Gastrocnemius medialis (tissue), 4 donors: ENCODE data around the gene CTDSPL. TPM values are rescaled to one million over a fixed set of nuclear protein-coding genes. Genes with fewer than 3 reads are reported as not detected.
A peak's percentile ranks its signal among the peaks of the same experiment; 100 is the strongest.

ENCODE experiments used
- ATAC-seq, 2 donors: fragments of 150-250 bp; one replicate each; pipeline ENCODE4 v1.9.1; 2016
- DNase-seq, 2 donors: peaks; one replicate each; pipeline ENCODE4 v3.0.0-alpha.2; 2019
- H3K27ac ChIP-seq, 4 donors: fragments of 200-600 bp; sonication (generic); 1 replicate in 1 of 4; 2 replicates in 3 of 4; pipeline ENCODE4 v1.5.1; 2016 to 2018; ENCODE audit warnings: mild to moderate bottlenecking in 2 of 4, moderate library complexity in 1 of 4
- H3K27me3 ChIP-seq, 3 donors: fragments of 200-600 bp; sonication (generic) in 2 of 3; 1 replicate in 1 of 3; 2 replicates in 2 of 3; pipeline versions ENCODE4 v1.5.1 to v1.6.0; 2016 to 2019; ENCODE audit warnings: mild to moderate bottlenecking in 1 of 3, moderate library complexity in 1 of 3
- H3K36me3 ChIP-seq, 2 donors: fragments of 200-600 bp; sonication (generic) in 1 of 2; one replicate each; pipeline ENCODE4 v1.5.1; 2017 to 2018
- H3K4me1 ChIP-seq, 2 donors: fragments of 200-600 bp; sonication (generic) in 1 of 2; one replicate each; pipeline ENCODE4 v1.5.1; 2016 to 2017; ENCODE audit warnings: mild to moderate bottlenecking in 2 of 2
- H3K4me3 ChIP-seq, 4 donors: fragments of 200-600 bp; sonication (generic) in 3 of 4; 1 replicate in 1 of 4; 2 replicates in 3 of 4; pipeline ENCODE4 v1.5.1; 2016 to 2019; ENCODE audit warnings: mild to moderate bottlenecking in 2 of 4
- H3K9me3 ChIP-seq, 3 donors: fragments of 200-600 bp; sonication (generic) in 2 of 3; 1 replicate in 1 of 3; 2 replicates in 2 of 3; pipeline ENCODE4 v1.5.1; 2016 to 2019
- POLR2A ChIP-seq, 2 donors: fragments of 450-650 bp; IDR thresholded peaks; one replicate each; pipeline ENCODE4 v1.6.1; 2017; ENCODE audit warnings: antibody characterized with exemption in 2 of 2, mild to moderate bottlenecking in 2 of 2, moderate library complexity in 2 of 2
- in situ Hi-C, 4 donors: fragments of 200-750 bp; cut with MboI; loops; one replicate each; pipeline versions ENCODE4 v1.15.0 to v1.8.0; 2017; ENCODE audit warnings: low sequenced_read_pairs in 4 of 4
- intact Hi-C: fragments of 100-400 bp; cut with DNase I; formaldehyde crosslinking; loops from one replicate; pipeline ENCODE4 v1.15.1; 2023; ENCODE audit warnings: low total_unique reads
- total RNA-seq, 4 donors: library from RNA; depleted of rRNA; stranded (reverse); fragments of >200 nt; gene quantifications; one replicate each; pipeline versions ENCODE4 v1.1.0 to v1.2.3, GENCODE V29; 2016
- TF ChIP-seq, protein P1 (sequence below), 5 experiments: fragments of 450-650 bp in 3 of 5; fragments of 200-600 bp in 2 of 5; sonication (generic) in 2 of 5; IDR thresholded peaks in 4 of 5; conservative IDR thresholded peaks in 1 of 5; 1 replicate in 4 of 5; 2 replicates in 1 of 5; pipeline ENCODE4 v1.5.1; 2016 to 2019; ENCODE audit warnings: antibody characterized with exemption in 5 of 5, mild to moderate bottlenecking in 3 of 5, moderate library complexity in 3 of 5

CTDSPL gene
- total RNA-seq, 4 donors from 2014 or later = 12.1 to 23.1 (median 14.6) TPM

DNA sequence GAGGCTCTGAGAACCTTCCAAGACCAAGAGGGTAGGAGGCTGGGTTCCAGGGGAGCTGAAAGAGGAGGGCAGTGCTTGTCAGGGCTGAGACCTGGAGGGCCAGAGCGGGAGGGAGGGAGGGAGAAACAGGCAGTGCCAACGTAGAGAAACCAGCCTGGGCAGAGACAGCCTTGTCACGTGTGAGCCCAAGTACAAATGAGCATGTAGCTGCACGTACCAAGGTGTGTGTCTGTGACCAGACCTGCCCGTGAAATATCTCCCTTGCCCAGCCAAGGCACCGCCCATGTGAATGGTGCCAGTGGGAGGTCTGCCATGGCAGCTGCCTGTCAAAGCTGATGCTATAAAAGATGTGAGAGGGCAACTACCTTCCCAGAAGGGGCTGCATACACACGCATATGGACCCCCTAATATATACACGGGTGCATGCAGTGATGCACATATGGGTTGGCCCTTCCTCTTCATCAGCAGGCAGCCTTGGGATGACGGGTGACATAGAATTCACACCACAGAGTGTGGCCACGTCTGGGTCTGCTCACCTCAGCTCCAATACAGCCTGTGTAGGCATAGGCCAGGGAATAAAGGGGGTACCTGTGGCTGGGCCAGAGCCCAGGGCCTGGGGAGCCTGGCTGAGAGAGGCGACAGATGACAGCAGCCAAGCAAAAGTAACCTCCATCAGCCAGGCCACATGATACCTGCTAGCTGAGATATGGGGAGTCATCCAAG lies 7.8 kb upstream of the CTDSPL start:
- no peak for DNase-seq
- no peaks in the 10 kb centered on the region for H3K27me3 ChIP-seq
- H3K27ac ChIP-seq = no peak overlapping the region
- H3K4me1 ChIP-seq = no peaks in the 10 kb centered on the region
- intact Hi-C loops (no loop called here), in situ Hi-C loops (loop anchor here in 2 of 4 donors (10.0 kb wide), 1 partner anchor 111 kb away; no protein-coding TSS in a partner anchor)
- H3K9me3 ChIP-seq = no peaks in the 10 kb centered on the region
- no peak for ATAC-seq
- TF ChIP-seq, protein P1, sequence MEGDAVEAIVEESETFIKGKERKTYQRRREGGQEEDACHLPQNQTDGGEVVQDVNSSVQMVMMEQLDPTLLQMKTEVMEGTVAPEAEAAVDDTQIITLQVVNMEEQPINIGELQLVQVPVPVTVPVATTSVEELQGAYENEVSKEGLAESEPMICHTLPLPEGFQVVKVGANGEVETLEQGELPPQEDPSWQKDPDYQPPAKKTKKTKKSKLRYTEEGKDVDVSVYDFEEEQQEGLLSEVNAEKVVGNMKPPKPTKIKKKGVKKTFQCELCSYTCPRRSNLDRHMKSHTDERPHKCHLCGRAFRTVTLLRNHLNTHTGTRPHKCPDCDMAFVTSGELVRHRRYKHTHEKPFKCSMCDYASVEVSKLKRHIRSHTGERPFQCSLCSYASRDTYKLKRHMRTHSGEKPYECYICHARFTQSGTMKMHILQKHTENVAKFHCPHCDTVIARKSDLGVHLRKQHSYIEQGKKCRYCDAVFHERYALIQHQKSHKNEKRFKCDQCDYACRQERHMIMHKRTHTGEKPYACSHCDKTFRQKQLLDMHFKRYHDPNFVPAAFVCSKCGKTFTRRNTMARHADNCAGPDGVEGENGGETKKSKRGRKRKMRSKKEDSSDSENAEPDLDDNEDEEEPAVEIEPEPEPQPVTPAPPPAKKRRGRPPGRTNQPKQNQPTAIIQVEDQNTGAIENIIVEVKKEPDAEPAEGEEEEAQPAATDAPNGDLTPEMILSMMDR (IDR thresholded peaks at IDR 0.05 in 4 of 5, conservative IDR thresholded peaks at IDR 0.05 in 1 of 5) = no peak
- TF ChIP-seq POLR2A (IDR thresholded peaks at IDR 0.05) = no peak
- no peak overlapping the region for H3K4me3 ChIP-seq
- H3K36me3 ChIP-seq = no peaks in the 10 kb centered on the region

DNA sequence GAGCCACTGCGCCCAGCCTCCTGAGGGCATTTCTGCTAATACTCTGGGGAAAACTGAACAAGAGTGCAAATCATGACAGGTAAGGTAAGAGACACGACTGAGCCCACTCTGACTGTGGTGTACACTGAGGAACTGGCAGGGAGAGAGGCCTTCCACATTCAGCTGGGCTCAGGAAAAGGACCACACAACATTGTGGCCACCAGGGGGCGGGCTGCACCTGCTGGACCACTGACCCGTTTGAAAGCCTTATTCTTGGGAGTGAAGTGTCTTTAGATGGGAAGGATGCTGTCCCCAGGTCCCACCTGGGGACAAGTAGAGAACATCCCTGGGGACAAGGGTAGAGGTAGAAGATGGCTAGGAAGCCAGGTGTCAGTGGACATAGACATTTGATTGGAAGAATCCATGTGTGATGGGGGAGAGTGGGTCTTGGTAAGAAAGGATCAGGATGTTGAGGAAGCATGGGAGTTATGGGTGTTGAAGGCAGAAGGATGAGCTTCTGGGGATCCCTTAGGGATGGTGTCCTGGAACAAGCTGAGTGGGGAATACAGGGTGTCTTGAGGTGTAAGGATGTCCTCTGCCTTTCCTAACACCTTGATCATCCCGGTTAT lies 6.2 kb upstream of the CTDSPL start:
- intact Hi-C loops = loop anchor here (1.0 to 5.0 kb wide), 2 partner anchors 112 to 282 kb away; partner anchors contain the start of genes ACAA1 and MYD88
- Histone ChIP-seq H3K27ac (no peak overlapping the region), H3K9me3 (no peaks in the 10 kb centered on the region)

DNA sequence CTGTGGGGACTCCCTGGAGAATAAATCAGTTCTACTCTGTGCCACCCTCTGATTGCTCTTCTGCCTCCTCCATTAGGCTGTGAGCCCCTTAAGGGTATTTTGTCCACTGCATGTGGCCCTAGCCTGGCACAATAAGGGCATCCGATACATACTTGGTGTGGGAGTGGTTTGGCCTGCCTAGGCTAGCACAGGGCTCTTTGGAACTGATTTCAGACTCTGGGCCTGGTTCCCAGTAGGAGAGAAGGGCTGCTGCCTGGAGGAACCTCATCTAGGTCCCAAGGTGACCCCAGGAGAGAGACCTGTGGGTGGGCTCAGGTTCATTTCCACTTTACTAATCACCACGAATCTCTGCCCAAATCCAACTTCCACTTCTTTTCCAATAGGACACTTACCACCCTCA lies 5.3 kb upstream of the CTDSPL start:
- DNase-seq (no peak), ATAC-seq (no peak)
- TF ChIP-seq, protein P1 (IDR thresholded peaks at IDR 0.05 in 4 of 5, conservative IDR thresholded peaks at IDR 0.05 in 1 of 5) = no peak
- TF ChIP-seq POLR2A (IDR thresholded peaks at IDR 0.05) = no peak
- Histone ChIP-seq H3K4me3 (no peak overlapping the region), H3K4me1 (peaks cover 0 to 9% of the 10 kb centered on the region in 2 donors), H3K27me3 (no peaks in the 10 kb centered on the region), H3K9me3 (no peaks in the 10 kb centered on the region), H3K36me3 (no peaks in the 10 kb centered on the region), H3K27ac (no peak overlapping the region)
- in situ Hi-C loops (loop anchor here in 3 of 4 donors (5.0 to 10.0 kb wide), 2 partner anchors 101 to 108 kb away; no protein-coding TSS in a partner anchor), intact Hi-C loops (loop anchor here (5.0 kb wide), 1 partner anchor 281 kb away; the partner anchor contains the start of genes ACAA1 and MYD88)

More for the DNA sequence above, 6.2 kb upstream of the CTDSPL start:
- Histone ChIP-seq H3K4me3 (no peak overlapping the region), H3K4me1 (peaks cover 0 to 3% of the 10 kb centered on the region in 2 donors), H3K36me3 (no peaks in the 10 kb centered on the region), H3K27me3 (no peaks in the 10 kb centered on the region)
- in situ Hi-C loops = loop anchor here in 3 of 4 donors (5.0 to 10.0 kb wide), 2 partner anchors 102 to 109 kb away; no protein-coding TSS in a partner anchor
- no peak for TF ChIP-seq POLR2A (IDR thresholded peaks at IDR 0.05)
- TF ChIP-seq, protein P1 (IDR thresholded peaks at IDR 0.05 in 4 of 5, conservative IDR thresholded peaks at IDR 0.05 in 1 of 5) = peak; percentile 77 to 93 (median 89)
- ATAC-seq (peak in 1 of 2 donors; percentile 61), DNase-seq (peak; percentile 40 to 67)

DNA sequence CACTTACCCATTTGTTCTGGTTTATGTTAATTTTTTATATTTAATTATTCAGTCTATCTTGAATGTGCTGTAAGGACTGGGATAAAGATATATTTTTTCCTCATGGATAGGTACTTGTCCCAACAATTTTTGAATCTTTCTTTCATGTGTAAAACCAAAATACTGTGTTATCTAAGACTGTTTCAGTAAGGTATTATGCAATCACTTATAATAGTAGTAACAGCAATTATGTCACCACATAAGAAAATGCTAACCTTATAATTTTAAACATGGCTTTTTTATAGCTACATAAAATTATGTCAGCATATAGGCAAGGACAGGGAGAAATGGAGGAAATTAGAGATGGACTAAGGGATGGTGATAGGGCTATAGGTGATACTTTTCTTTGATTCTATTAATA lies 2.9 kb upstream of the CTDSPL start:
- in situ Hi-C loops (loop anchor here in 3 of 4 donors (5.0 to 10.0 kb wide), 2 partner anchors 99 to 106 kb away; no protein-coding TSS in a partner anchor), intact Hi-C loops (loop anchor here (5.0 kb wide), 1 partner anchor 279 kb away; the partner anchor contains the start of genes ACAA1 and MYD88)
- TF ChIP-seq, protein P1 (IDR thresholded peaks at IDR 0.05 in 4 of 5, conservative IDR thresholded peaks at IDR 0.05 in 1 of 5) = no peak
- no peak for TF ChIP-seq POLR2A (IDR thresholded peaks at IDR 0.05)
- no peaks in the 10 kb centered on the region for H3K9me3 ChIP-seq
- DNase-seq (no peak), ATAC-seq (no peak)
- H3K27ac ChIP-seq = no peak overlapping the region
- H3K4me1 ChIP-seq = peaks cover 8 to 14% of the 10 kb centered on the region in 2 donors
- H3K36me3 ChIP-seq = no peaks in the 10 kb centered on the region
- H3K4me3 ChIP-seq = no peak overlapping the region
- no peaks in the 10 kb centered on the region for H3K27me3 ChIP-seq
